ENCODE results near the gene SBNO1. TPM values are rescaled to one million over a fixed set of nuclear protein-coding genes. Genes with fewer than 3 reads are reported as not detected.

The SBNO1 gene
- total RNA-seq, 1 donor = 38.6 TPM

GRCh38 chr12:123269896-123270213, 94.8 kb downstream of the SBNO1 start:
- DNase-seq (ENCODE audit: low read depth) = no peak
- H3K4me3 ChIP-seq (ENCODE audit: low read depth, low read length) = peak overlapping the region; percentile 85
- no peak for TF ChIP-seq CTCF (IDR thresholded peaks at IDR 0.05; ENCODE audit: insufficient read depth, low read length)

GRCh38 chr12:123269395-123269892, 95.2 kb downstream of the SBNO1 start:
- no peak for TF ChIP-seq CTCF (IDR thresholded peaks at IDR 0.05; ENCODE audit: insufficient read depth, low read length)
- peak overlapping the region; percentile 85 for H3K4me3 ChIP-seq (ENCODE audit: low read depth, low read length)
- peak; percentile 58 for DNase-seq (ENCODE audit: low read depth)

- TF ChIP-seq CTCF (IDR thresholded peaks at IDR 0.05; ENCODE audit: insufficient read depth, low read length) = no peak
- peak overlapping the region; percentile 85 for H3K4me3 ChIP-seq (ENCODE audit: low read depth, low read length)
Observed at GRCh38 chr12:123268850-123269249, 95.8 kb downstream of the SBNO1 start.

GRCh38 chr12:123267991-123268843, 96.4 kb downstream of the SBNO1 start:
- no peak for DNase-seq (ENCODE audit: low read depth)
- H3K4me3 ChIP-seq (ENCODE audit: low read depth, low read length) = no peak overlapping the region

More at GRCh38 chr12:123268850-123269249, 95.8 kb downstream of the SBNO1 start:
- no peak for DNase-seq (ENCODE audit: low read depth)

GRCh38 chr12:123267335-123267920, 97.2 kb downstream of the SBNO1 start:
- no peak for DNase-seq (ENCODE audit: low read depth)
- TF ChIP-seq CTCF (IDR thresholded peaks at IDR 0.05; ENCODE audit: insufficient read depth, low read length) = no peak
- no peak overlapping the region for H3K4me3 ChIP-seq (ENCODE audit: low read depth, low read length)

More at GRCh38 chr12:123267991-123268843, 96.4 kb downstream of the SBNO1 start:
- no peak for TF ChIP-seq CTCF (IDR thresholded peaks at IDR 0.05; ENCODE audit: insufficient read depth, low read length)

GRCh38 chr12:123266679-123267277, 97.9 kb downstream of the SBNO1 start:
- H3K4me3 ChIP-seq (ENCODE audit: low read depth, low read length) = no peak overlapping the region
- no peak for TF ChIP-seq CTCF (IDR thresholded peaks at IDR 0.05; ENCODE audit: insufficient read depth, low read length)
- no peak for DNase-seq (ENCODE audit: low read depth)
